Glutamatergic neuron (in vitro differentiated cells): ENCODE data around the gene LMF2. TPM values are rescaled to one million over a fixed set of nuclear protein-coding genes. Genes with fewer than 3 reads are reported as not detected.
A peak's percentile ranks its signal among the peaks of the same experiment; 100 is the strongest.

Experiments
- DNase-seq: peaks from one replicate; pipeline ENCODE4 v3.0.0; 2022
- H3K27ac Mint-ChIP-seq: one replicate; pipeline ENCODE4 v1.8.0; 2020; ENCODE audit warnings: mild to moderate bottlenecking, mixed read lengths, inconsistent platforms; ENCODE audit not compliant: unreplicated experiment
- H3K27me3 Mint-ChIP-seq: one replicate; pipeline ENCODE4 v1.8.0; 2020; ENCODE audit warnings: mild to moderate bottlenecking, moderate library complexity, mixed read lengths, inconsistent platforms; ENCODE audit not compliant: unreplicated experiment
- H3K36me3 Mint-ChIP-seq: one replicate; pipeline ENCODE4 v1.8.0; 2020; ENCODE audit warnings: mild to moderate bottlenecking, mixed read lengths, inconsistent platforms; ENCODE audit not compliant: unreplicated experiment
- H3K4me1 Mint-ChIP-seq: one replicate; pipeline ENCODE4 v1.8.0; 2020; ENCODE audit warnings: mild to moderate bottlenecking, low read depth, mixed read lengths, inconsistent platforms; ENCODE audit not compliant: unreplicated experiment
- H3K4me3 Mint-ChIP-seq: one replicate; pipeline ENCODE4 v1.8.0; 2020; ENCODE audit warnings: mild to moderate bottlenecking, mixed read lengths, inconsistent platforms; ENCODE audit not compliant: unreplicated experiment
- H3K9me3 Mint-ChIP-seq: one replicate; pipeline ENCODE4 v1.8.0; 2020; ENCODE audit warnings: mild to moderate bottlenecking, moderate library complexity, mixed read lengths, inconsistent platforms; ENCODE audit not compliant: unreplicated experiment
- total RNA-seq: library from RNA; stranded (reverse); fragmentation: NEBNext Ultra II Directional; extraction: Animal tissue kit (Norgen Biotek cat#: 25700); gene quantifications from one replicate; pipeline ENCODE4 v1.2.1, GENCODE V29; 2021; ENCODE audit not compliant: unreplicated experiment
- TF ChIP-seq, protein P1 (sequence below): fragments of 200-600 bp; sonication (generic); IDR thresholded peaks from one replicate; pipeline ENCODE4 v1.5.0; 2021; ENCODE audit not compliant: partially characterized antibody, unreplicated experiment

Gene LMF2
- total RNA-seq, 1 donor from 2014 or later, result 62.2 TPM

DNA sequence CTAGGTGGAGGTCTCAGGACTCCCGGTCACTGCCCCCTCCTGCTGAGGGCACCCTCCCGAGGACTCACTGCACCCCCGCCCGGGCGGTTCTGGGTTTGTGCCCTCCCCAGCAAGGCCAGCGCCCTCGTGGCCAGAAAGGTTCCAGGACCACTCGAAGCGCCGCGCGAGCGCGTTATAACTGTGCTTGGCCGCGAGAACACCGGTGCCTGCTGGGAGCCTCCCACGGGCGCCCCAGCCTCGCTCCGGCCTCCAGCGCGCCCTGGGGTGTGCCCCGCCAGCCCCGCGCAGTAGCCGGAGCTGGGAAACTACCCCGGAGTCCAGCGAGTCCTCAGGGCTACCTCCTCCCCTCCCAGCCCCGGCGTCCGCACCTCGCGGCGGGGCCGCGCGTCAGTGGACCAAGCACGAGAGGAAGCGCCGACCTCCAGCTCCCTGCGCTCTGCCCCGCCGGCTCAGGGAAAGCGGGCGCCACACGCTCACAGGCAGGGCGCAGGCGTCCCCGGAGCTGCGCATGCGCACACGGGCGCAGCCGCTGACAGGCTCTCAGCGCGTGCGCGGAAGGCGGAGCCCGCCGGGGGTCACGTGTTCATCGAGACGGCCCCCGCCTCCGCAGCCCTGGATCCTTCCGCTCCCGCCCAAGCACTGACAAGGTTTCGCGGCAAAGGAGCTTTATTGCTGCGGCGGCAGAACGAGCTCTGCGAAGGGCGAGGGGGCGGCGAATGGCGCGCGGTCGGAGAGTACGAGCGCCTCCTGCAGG, 17.8 kb upstream of the LMF2 start, which contains the start of gene SCO2:
TSS of gene SCO2 (minus strand) at position 495 of the 754 bp plus-strand sequence. CDS start 1,187 bp downstream, outside the sequence.
- H3K4me1 Mint-ChIP-seq, result peaks cover 12% of the 10 kb centered on the region
- H3K9me3 Mint-ChIP-seq, result peaks cover 15% of the 10 kb centered on the region
- peak within 1 kb of the TSS; percentile 93 for H3K27ac Mint-ChIP-seq
- DNase-seq, result peak; percentile 97
- peak within 1 kb of the TSS; percentile 97 for H3K4me3 Mint-ChIP-seq
- TF ChIP-seq, protein P1, sequence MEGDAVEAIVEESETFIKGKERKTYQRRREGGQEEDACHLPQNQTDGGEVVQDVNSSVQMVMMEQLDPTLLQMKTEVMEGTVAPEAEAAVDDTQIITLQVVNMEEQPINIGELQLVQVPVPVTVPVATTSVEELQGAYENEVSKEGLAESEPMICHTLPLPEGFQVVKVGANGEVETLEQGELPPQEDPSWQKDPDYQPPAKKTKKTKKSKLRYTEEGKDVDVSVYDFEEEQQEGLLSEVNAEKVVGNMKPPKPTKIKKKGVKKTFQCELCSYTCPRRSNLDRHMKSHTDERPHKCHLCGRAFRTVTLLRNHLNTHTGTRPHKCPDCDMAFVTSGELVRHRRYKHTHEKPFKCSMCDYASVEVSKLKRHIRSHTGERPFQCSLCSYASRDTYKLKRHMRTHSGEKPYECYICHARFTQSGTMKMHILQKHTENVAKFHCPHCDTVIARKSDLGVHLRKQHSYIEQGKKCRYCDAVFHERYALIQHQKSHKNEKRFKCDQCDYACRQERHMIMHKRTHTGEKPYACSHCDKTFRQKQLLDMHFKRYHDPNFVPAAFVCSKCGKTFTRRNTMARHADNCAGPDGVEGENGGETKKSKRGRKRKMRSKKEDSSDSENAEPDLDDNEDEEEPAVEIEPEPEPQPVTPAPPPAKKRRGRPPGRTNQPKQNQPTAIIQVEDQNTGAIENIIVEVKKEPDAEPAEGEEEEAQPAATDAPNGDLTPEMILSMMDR, result no peak
- H3K27me3 Mint-ChIP-seq, result peaks cover 20% of the 10 kb centered on the region
- H3K36me3 Mint-ChIP-seq, result peaks cover 5% of the 10 kb centered on the region

DNA sequence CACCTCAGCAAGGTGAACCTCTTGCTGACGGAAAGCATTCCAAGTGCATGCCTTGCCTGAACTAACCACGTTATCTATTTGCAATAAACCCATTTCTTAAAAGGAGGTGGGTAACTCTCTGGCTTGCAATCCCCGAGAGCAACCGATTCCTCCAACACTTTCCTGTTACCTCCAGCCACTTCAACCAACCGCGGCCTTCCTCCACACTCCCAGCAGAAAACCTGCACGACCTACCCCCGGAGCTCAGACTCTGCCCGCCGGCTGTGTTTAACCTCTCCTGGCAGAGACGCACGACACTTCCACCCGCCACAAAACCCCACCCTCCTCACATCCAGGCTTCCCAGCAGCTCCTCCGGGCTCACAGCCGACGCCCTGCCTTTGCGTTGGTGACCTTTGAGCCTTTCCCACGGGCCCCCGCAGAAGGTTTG, 17.2 kb upstream of the LMF2 start:
- H3K9me3 Mint-ChIP-seq, result peaks cover 15% of the 10 kb centered on the region
- no peak for DNase-seq
- H3K4me3 Mint-ChIP-seq, result peak overlapping the region; percentile 97
- H3K4me1 Mint-ChIP-seq, result peaks cover 12% of the 10 kb centered on the region
- H3K27me3 Mint-ChIP-seq, result peaks cover 20% of the 10 kb centered on the region
- peaks cover 5% of the 10 kb centered on the region for H3K36me3 Mint-ChIP-seq
- TF ChIP-seq, protein P1, result no peak
- peak overlapping the region; percentile 93 for H3K27ac Mint-ChIP-seq

DNA sequence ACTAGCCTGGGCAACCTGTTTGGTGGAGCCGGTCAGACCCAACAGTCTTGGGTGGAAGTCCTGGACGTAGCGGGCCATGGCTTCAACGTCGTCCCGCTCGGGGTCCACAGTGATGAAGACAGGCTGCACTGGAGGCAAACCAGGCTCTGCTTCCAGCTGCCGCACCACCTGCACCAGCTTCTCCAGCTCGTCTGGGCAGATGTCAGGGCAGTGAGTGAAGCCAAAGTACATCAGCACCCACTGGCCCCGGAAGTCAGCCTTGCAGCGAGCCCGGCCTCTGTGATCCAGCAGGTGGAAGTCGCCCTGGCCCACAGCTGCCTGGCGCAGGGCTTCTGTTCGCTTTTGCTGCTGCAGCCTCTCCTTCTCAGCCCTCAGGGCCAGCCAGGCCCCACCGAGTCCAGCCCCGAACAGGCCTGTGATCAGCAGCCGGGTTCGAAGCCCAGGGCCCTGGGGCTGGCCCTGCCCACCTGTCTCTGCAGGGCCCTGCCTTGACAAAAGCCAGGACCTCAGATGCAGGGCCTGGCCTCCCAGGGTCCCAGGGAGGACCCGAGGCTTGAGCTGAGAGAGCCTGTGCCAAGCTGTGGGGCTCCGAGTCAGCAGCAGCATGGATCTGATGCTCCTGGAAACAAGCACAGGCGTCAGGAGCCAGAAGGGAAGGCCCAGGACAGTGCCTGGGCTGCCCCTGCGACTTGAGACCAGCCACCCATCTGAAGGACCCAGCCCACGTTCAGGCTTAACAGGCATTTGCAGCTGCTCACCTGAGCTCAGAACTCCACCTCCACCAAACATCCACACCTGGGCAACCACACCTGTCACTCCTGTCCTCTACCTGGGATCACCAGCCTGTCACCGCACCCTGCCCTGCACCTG, 16.5 kb upstream of the LMF2 start:
- H3K9me3 Mint-ChIP-seq, result peaks cover 15% of the 10 kb centered on the region
- H3K27ac Mint-ChIP-seq, result peak overlapping the region; percentile 93
- peak overlapping the region; percentile 97 for H3K4me3 Mint-ChIP-seq
- peaks cover 5% of the 10 kb centered on the region for H3K36me3 Mint-ChIP-seq
- peaks cover 11% of the 10 kb centered on the region for H3K4me1 Mint-ChIP-seq
- no peak for DNase-seq
- H3K27me3 Mint-ChIP-seq, result peaks cover 23% of the 10 kb centered on the region
- TF ChIP-seq, protein P1, result no peak

DNA sequence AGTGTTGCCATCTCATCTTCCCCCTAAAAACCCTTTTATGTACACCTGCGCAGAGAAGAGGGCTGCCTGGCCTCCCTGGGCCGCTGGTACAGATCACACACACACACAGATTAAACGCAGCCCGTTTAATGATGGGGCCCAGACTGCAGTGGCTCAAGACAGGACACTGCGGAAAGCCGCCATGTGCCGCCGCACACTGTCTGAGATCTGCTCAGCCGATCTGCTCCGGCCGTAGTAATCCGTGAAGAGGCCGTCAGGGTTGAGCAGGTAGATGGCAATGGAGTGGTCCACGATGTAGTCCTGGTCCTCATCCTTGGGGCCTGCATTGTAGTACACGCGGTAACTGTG, 15.9 kb upstream of the LMF2 start:
- TF ChIP-seq, protein P1, result no peak
- Mint-ChIP-seq H3K9me3 (peaks cover 13% of the 10 kb centered on the region), H3K27me3 (peaks cover 21% of the 10 kb centered on the region), H3K27ac (no peak overlapping the region), H3K36me3 (peaks cover 5% of the 10 kb centered on the region), H3K4me3 (no peak overlapping the region), H3K4me1 (peaks cover 11% of the 10 kb centered on the region)
- no peak for DNase-seq
